GM12872 (cell line): ENCODE results near the gene IGSF9.

Experiments
- CTCF ChIP-seq: IDR thresholded peaks from 3 replicates; pipeline ENCODE4 v1.5.1; 2011; ENCODE audit warnings: low read depth, mild to moderate bottlenecking, low read length, moderate library complexity; ENCODE audit not compliant: insufficient read depth

The IGSF9 gene

GRCh38 chr1:159981351-159982055, 36.1 kb upstream of the IGSF9 start:
- no peak for TF ChIP-seq CTCF

DNA sequence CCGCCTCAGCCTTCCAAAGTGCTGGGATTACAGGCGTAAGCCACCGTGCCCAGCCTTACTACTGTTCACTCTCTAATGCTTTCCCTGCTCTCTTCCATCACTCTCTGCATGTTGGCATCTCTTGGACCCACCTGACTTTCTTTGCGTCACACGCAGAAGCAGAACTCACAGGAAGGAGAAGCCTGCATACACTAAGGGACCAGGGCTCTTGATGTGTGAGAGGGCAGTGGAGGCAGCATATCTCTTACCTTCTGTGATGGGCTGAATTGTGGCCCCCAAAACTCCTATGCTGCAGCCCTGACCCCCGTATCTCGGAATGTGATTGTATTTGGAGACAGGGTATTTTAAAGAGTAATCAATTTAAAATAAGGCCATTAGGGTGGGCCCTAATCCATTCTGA, 35.4 kb upstream of the IGSF9 start:
- no peak for TF ChIP-seq CTCF

GRCh38 chr1:159980076-159980475, 34.7 kb upstream of the IGSF9 start:
- no peak for TF ChIP-seq CTCF

DNA sequence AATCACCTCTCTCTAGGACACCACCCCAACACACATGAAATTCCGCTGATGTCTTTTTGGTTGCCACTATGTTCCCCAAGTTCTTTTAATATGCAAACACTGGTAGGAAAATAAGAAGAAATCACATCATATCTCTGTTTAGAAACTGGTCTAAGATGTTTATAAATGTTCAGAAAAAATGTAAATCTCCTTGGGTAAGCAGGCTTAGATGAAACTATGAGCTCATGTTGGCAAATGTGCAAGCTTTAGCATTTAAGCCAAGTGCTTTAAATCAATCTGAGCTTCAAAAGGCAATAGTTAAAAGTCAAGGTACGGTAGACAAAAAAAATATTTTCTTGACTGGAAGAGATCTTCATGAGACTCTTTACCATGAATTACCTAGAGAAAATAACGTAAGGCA, 33.8 kb upstream of the IGSF9 start:
- no peak for TF ChIP-seq CTCF

GRCh38 chr1:159978107-159978398, 32.6 kb upstream of the IGSF9 start:
- TF ChIP-seq CTCF: no peak

DNA sequence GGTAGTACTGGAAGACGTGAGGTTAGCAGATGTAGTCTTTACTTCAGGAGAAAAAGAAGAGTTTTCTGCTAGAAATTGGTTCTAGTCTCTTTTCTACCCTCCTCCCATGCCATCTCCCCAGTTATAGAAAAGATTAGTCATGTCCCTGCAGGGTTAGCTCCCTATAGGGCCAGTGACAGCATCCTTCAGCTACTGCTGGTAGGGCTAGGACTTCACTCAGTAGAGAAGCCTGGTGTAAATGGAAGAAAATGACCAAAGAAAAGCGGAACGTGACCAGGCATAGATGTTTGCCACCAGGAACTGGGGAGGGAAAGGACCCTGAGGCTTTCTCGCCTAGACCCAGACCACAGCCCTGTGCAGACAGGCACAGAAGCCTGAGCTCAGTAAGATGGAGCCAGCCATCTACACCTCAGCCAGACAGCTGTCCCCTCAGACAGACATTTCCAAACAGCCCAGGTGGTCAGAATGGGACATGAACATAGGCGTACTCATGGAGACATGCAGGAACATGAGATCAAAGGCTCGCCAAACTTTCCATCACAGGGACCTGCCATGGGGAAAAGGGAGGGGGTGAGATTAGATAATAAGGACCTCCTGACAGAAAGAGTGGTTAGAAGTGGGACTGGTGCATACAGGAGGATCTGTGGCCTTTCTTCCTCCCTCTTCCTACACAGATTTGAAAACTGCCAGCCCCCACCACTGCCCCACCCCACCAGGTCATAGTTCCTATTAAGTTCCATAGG, 32.1 kb upstream of the IGSF9 start:
- no peak for TF ChIP-seq CTCF

DNA sequence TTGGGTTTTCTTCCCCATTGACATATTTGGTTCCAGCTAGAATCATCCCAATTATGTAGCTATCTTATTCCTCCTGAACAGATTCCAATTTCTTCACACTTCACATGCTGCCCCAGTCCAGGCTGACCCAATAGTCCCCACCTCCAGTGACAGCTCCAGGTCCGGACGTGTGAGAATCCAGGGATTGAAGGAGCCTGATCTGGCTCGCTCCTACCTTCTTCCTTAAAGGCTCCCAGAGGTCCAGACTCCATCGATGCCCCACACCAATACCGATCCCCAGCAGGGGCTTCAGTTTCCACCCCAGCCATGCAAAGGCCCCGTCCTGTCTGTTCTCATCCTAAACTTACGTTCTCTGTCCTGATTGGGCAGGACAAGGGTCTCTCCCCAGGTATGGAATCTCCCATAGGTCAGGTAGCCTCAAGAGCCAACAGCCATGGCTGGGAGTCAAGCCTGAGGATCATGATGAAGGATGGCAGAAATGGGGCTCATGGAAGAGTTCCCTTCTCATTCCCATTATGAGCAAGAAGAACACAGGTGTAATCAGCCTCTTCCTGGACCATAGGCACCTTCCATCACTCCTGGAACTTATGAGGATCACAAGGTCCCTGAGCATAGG, 29.0 kb upstream of the IGSF9 start:
- no peak for TF ChIP-seq CTCF
